CD4-positive, alpha-beta T cell treated with Interleukin-1 beta for 1 hour (primary cell): ENCODE data around the gene PEX7.
A peak's percentile ranks its signal among the peaks of the same experiment; 100 is the strongest.
"Not testable (repeated sequence)": the region's sequence is repeated elsewhere in the genome, so short reads cannot be mapped to it uniquely, and the experiment has no call there.

Experiments
- DNase-seq, 2 donors: peaks; one replicate each; pipeline ENCODE4 v3.0.0-alpha.2; 2020 to 2022

The PEX7 gene

GRCh38 chr6:136901212-136901784 lies 78.9 kb downstream of the PEX7 start:
- no peak for DNase-seq

- DNase-seq: not testable (repeated sequence)
Observed at GRCh38 chr6:136904477-136904876, 82.1 kb downstream of the PEX7 start.

GRCh38 chr6:136914947-136915346 lies 92.6 kb downstream of the PEX7 start:
- no peak for DNase-seq

- no peak for DNase-seq
Observed at GRCh38 chr6:136918706-136919105, 96.3 kb downstream of the PEX7 start.

- DNase-seq: no peak
Observed at GRCh38 chr6:136920216-136920615, 97.8 kb downstream of the PEX7 start.

- no peak for DNase-seq
Observed at GRCh38 chr6:136920671-136921380, 98.4 kb downstream of the PEX7 start.

GRCh38 chr6:136921381-136921935 lies 99.1 kb downstream of the PEX7 start:
- no peak for DNase-seq

GRCh38 chr6:136921936-136922684 lies 99.7 kb downstream of the PEX7 start, which contains the start of gene SLC35D3:
TSS of gene SLC35D3 (plus strand) at chr6:136922301. CDS start at chr6:136922429, 128 bp downstream.
- no peak for DNase-seq

- DNase-seq: no peak
Observed at GRCh38 chr6:136922685-136923006, 100.3 kb downstream of the PEX7 start.

- DNase-seq: no peak
Observed at GRCh38 chr6:136923116-136923953, 100.9 kb downstream of the PEX7 start.

GRCh38 chr6:136923954-136924673 lies 101.7 kb downstream of the PEX7 start:
- DNase-seq: no peak

- DNase-seq: no peak
Observed at GRCh38 chr6:136926383-136926782, 104.0 kb downstream of the PEX7 start.

- peak in 1 of 2 donors; percentile 17 for DNase-seq
Observed at GRCh38 chr6:136927292-136927691, 104.9 kb downstream of the PEX7 start.

GRCh38 chr6:136930528-136930927 lies 108.1 kb downstream of the PEX7 start:
- DNase-seq: no peak

- DNase-seq: no peak
Observed at GRCh38 chr6:136932599-136932998, 110.2 kb downstream of the PEX7 start.

GRCh38 chr6:136945072-136945471 lies 122.7 kb downstream of the PEX7 start:
- DNase-seq: no peak

GRCh38 chr6:136945711-136946121 lies 123.3 kb downstream of the PEX7 start:
- no peak for DNase-seq

GRCh38 chr6:136947037-136947436 lies 124.6 kb downstream of the PEX7 start:
- no peak for DNase-seq

GRCh38 chr6:136949957-136950356 lies 127.6 kb downstream of the PEX7 start:
- DNase-seq: not testable (repeated sequence)

GRCh38 chr6:136950436-136951126 lies 128.2 kb downstream of the PEX7 start:
- DNase-seq: no peak

GRCh38 chr6:136952714-136953260 lies 130.4 kb downstream of the PEX7 start:
- no peak for DNase-seq
